ENCODE measurements around the gene LACTBL1. TPM values are rescaled to one million over a fixed set of nuclear protein-coding genes. Genes with fewer than 3 reads are reported as not detected.
"Not testable (repeated sequence)": the region's sequence is repeated elsewhere in the genome, so short reads cannot be mapped to it uniquely, and the experiment has no call there.

LACTBL1 gene
- total RNA-seq, 2 donors from 2014 or later = not detected

- not testable (repeated sequence) for H3K9me3 Mint-ChIP-seq; ATAC-seq; H3K27ac Mint-ChIP-seq; H3K36me3 Mint-ChIP-seq; DNase-seq (ENCODE audit: low spot score in 2 of 2)
Observed at GRCh38 chr1:22993220-22993795, 20.6 kb upstream of the LACTBL1 start.

GRCh38 chr1:22992384-22992783, 19.7 kb upstream of the LACTBL1 start:
- not testable (repeated sequence) for H3K9me3 Mint-ChIP-seq; H3K27ac Mint-ChIP-seq; H3K36me3 Mint-ChIP-seq; ATAC-seq; DNase-seq (ENCODE audit: low spot score in 2 of 2)

GRCh38 chr1:22983944-22984343, 11.3 kb upstream of the LACTBL1 start:
- ATAC-seq = no peak
- Mint-ChIP-seq H3K9me3 (no peaks in the 10 kb centered on the region), H3K36me3 (no peaks in the 10 kb centered on the region), H3K27ac (no peak overlapping the region)
- no peak for DNase-seq (ENCODE audit: low spot score in 2 of 2)

GRCh38 chr1:22980471-22980790, 7.8 kb upstream of the LACTBL1 start:
- H3K27ac Mint-ChIP-seq; H3K36me3 Mint-ChIP-seq; H3K9me3 Mint-ChIP-seq; DNase-seq (ENCODE audit: low spot score in 2 of 2); ATAC-seq: not testable (repeated sequence)

- H3K27ac Mint-ChIP-seq = no peak overlapping the region
- no peak for ATAC-seq
- H3K9me3 Mint-ChIP-seq = no peaks in the 10 kb centered on the region
- DNase-seq (ENCODE audit: low spot score in 2 of 2) = no peak
- H3K36me3 Mint-ChIP-seq = no peaks in the 10 kb centered on the region
Observed at GRCh38 chr1:22978299-22978698, 5.6 kb upstream of the LACTBL1 start.

- Mint-ChIP-seq H3K27ac (peak overlapping the region in 1 of 2 donors; percentile 47), H3K9me3 (no peaks in the 10 kb centered on the region), H3K36me3 (no peaks in the 10 kb centered on the region)
- DNase-seq (ENCODE audit: low spot score in 2 of 2) (peak in 1 of 2 donors; percentile 60), ATAC-seq (peak; percentile 84 to 97)
Observed at GRCh38 chr1:22976461-22977243, 4.0 kb upstream of the LACTBL1 start.

GRCh38 chr1:22976127-22976460, 3.4 kb upstream of the LACTBL1 start:
- Mint-ChIP-seq H3K36me3 (no peaks in the 10 kb centered on the region), H3K27ac (no peak overlapping the region), H3K9me3 (no peaks in the 10 kb centered on the region)
- DNase-seq (ENCODE audit: low spot score in 2 of 2) (no peak), ATAC-seq (no peak)

- Mint-ChIP-seq H3K27ac (no peak overlapping the region), H3K9me3 (no peaks in the 10 kb centered on the region), H3K36me3 (no peaks in the 10 kb centered on the region)
Observed at GRCh38 chr1:22975694-22976093, 3.0 kb upstream of the LACTBL1 start.

GRCh38 chr1:22971611-22972405, 858 bp downstream of the LACTBL1 start:
- Mint-ChIP-seq H3K27ac (no peak overlapping the region), H3K9me3 (peaks cover under 1% of the 10 kb centered on the region in 2 donors), H3K36me3 (peaks cover 1% of the 10 kb centered on the region in 2 donors)
- ATAC-seq (no peak), DNase-seq (ENCODE audit: low spot score in 2 of 2) (no peak)

More at GRCh38 chr1:22975694-22976093, 3.0 kb upstream of the LACTBL1 start:
- ATAC-seq (no peak), DNase-seq (ENCODE audit: low spot score in 2 of 2) (no peak)

GRCh38 chr1:22971161-22971560, 1.5 kb downstream of the LACTBL1 start:
- Mint-ChIP-seq H3K36me3 (peaks cover 7% of the 10 kb centered on the region in 2 donors), H3K9me3 (peaks cover 7% of the 10 kb centered on the region in 2 donors), H3K27ac (no peak overlapping the region)
- DNase-seq (ENCODE audit: low spot score in 2 of 2) (no peak), ATAC-seq (no peak)

- H3K36me3 Mint-ChIP-seq = peaks cover 7% of the 10 kb centered on the region in 2 donors
- DNase-seq (ENCODE audit: low spot score in 2 of 2) (no peak), ATAC-seq (no peak)
- H3K9me3 Mint-ChIP-seq = peaks cover 7 to 8% of the 10 kb centered on the region in 2 donors
- H3K27ac Mint-ChIP-seq = no peak overlapping the region
Observed at GRCh38 chr1:22970096-22970495, 2.6 kb downstream of the LACTBL1 start.

- Mint-ChIP-seq H3K27ac (no peak overlapping the region), H3K9me3 (peaks cover 7 to 8% of the 10 kb centered on the region in 2 donors), H3K36me3 (peaks cover 7% of the 10 kb centered on the region in 2 donors)
- ATAC-seq (no peak), DNase-seq (ENCODE audit: low spot score in 2 of 2) (no peak)
Observed at GRCh38 chr1:22969304-22969709, 3.4 kb downstream of the LACTBL1 start.

- Mint-ChIP-seq H3K27ac (no peak overlapping the region), H3K36me3 (peaks cover 7% of the 10 kb centered on the region in 2 donors), H3K9me3 (peaks cover 7 to 8% of the 10 kb centered on the region in 2 donors)
Observed at GRCh38 chr1:22967833-22968232, 4.8 kb downstream of the LACTBL1 start.

GRCh38 chr1:22966309-22966708, 6.4 kb downstream of the LACTBL1 start:
- peaks cover 7 to 8% of the 10 kb centered on the region in 2 donors for H3K9me3 Mint-ChIP-seq
- ATAC-seq (no peak), DNase-seq (ENCODE audit: low spot score in 2 of 2) (no peak)
- no peak overlapping the region for H3K27ac Mint-ChIP-seq
- peaks cover 7% of the 10 kb centered on the region in 2 donors for H3K36me3 Mint-ChIP-seq

More at GRCh38 chr1:22967833-22968232, 4.8 kb downstream of the LACTBL1 start:
- ATAC-seq (no peak), DNase-seq (ENCODE audit: low spot score in 2 of 2) (no peak)

GRCh38 chr1:22963044-22963677, 9.5 kb downstream of the LACTBL1 start:
- Mint-ChIP-seq H3K27ac (no peak overlapping the region), H3K9me3 (peaks cover 7 to 8% of the 10 kb centered on the region in 2 donors), H3K36me3 (peaks cover 7% of the 10 kb centered on the region in 2 donors)
- DNase-seq (ENCODE audit: low spot score in 2 of 2) (no peak), ATAC-seq (no peak)

GRCh38 chr1:22962558-22962957, 10.1 kb downstream of the LACTBL1 start:
- H3K27ac Mint-ChIP-seq = no peak overlapping the region
- H3K9me3 Mint-ChIP-seq = peaks cover 7 to 8% of the 10 kb centered on the region in 2 donors
- H3K36me3 Mint-ChIP-seq = peaks cover 7% of the 10 kb centered on the region in 2 donors
- DNase-seq (ENCODE audit: low spot score in 2 of 2) (no peak), ATAC-seq (no peak)
